ENCODE results near the gene COL11A1. TPM values are rescaled to one million over a fixed set of nuclear protein-coding genes. Genes with fewer than 3 reads are reported as not detected.
"Not testable (repeated sequence)": the region's sequence is repeated elsewhere in the genome, so short reads cannot be mapped to it uniquely, and the experiment has no call there.

Gene COL11A1
- total RNA-seq, 4 donors from 2014 or later = 0.27 to 1.3 (median 0.60) TPM

DNA sequence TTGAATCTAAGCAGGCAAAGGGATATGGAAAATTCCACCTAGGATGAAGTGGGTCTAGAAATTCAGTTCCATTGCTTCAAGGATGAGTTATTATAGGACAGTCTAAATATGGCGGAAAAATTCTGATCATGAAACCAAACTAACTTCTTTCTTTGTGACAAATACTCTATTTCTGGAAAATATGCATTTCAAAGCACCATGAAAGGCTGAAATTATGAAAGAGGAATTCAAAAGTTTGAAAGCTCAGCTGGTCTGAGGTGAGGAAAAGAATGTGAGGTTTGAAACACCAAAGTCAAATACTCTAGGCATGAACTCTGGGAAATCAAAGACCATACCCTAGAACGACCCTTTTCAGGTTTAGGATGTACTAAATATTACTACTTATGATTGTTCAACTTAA is 36.4 kb upstream of the COL11A1 start:
- intact Hi-C loops (cut with DNase I) = no loop called here
- Histone ChIP-seq H3K27me3 (no peaks in the 10 kb centered on the region), H3K9me3 (no peaks in the 10 kb centered on the region), H3K4me1 (no peaks in the 10 kb centered on the region), H3K4me3 (replicated peaks in 1 of 3) (no peak overlapping the region), H3K36me3 (no peaks in the 10 kb centered on the region), H3K27ac (no peak overlapping the region)
- TF ChIP-seq POLR2A (IDR thresholded peaks at IDR 0.05) (no peak), CTCF (IDR thresholded peaks at IDR 0.05) (no peak)
- 77 to 78% methylated on average over 2 of the region's 2 CpGs for WGBS, 2 donors
- no peak for DNase-seq

- Histone ChIP-seq H3K36me3 (no peaks in the 10 kb centered on the region), H3K27ac (no peak overlapping the region), H3K9me3 (no peaks in the 10 kb centered on the region), H3K4me1 (no peaks in the 10 kb centered on the region), H3K27me3 (no peaks in the 10 kb centered on the region), H3K4me3 (replicated peaks in 1 of 3) (no peak overlapping the region)
- no peak for TF ChIP-seq CTCF (IDR thresholded peaks at IDR 0.05)
- no peak for TF ChIP-seq POLR2A (IDR thresholded peaks at IDR 0.05)
- no peak for DNase-seq
- 59 to 60% methylated on average over 2 of the region's 2 CpGs for WGBS, 2 donors
- intact Hi-C loops (cut with DNase I) = no loop called here
Measured at GRCh38 chr1:103142461-103142860, 34.1 kb upstream of the COL11A1 start.

- no peak for DNase-seq
- H3K4me1 ChIP-seq = no peaks in the 10 kb centered on the region
Measured at GRCh38 chr1:103129796-103130195, 21.5 kb upstream of the COL11A1 start.

DNA sequence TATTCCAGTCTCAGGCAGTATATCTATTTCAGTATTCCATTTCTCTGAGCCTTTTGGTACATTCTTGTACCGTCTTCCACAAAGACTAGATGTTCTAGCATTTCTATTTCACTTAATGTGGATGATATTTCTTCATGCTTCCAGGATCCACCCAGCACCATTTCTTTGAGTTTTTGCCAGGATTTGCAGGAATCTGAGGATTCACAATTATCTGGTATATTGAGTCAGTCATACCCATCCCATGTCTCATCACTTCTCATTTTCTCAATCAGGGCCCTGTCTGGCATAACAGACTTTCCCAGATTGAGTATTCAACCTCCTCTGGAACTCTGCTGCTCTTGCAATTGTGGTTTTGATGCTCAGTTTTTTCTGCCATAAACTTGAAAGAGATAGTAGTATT is 20.9 kb upstream of the COL11A1 start:
- no peak for DNase-seq
- Histone ChIP-seq H3K36me3 (no peaks in the 10 kb centered on the region), H3K27ac (no peak overlapping the region), H3K4me3 (replicated peaks in 1 of 3) (no peak overlapping the region), H3K4me1 (no peaks in the 10 kb centered on the region), H3K27me3 (no peaks in the 10 kb centered on the region), H3K9me3 (no peaks in the 10 kb centered on the region)
- 0% methylated on average over 1 of the region's 1 CpG for WGBS, 2 donors
- TF ChIP-seq POLR2A (IDR thresholded peaks at IDR 0.05) = no peak
- no peak for TF ChIP-seq CTCF (IDR thresholded peaks at IDR 0.05)
- intact Hi-C loops (cut with DNase I) = no loop called here

More at GRCh38 chr1:103129796-103130195, 21.5 kb upstream of the COL11A1 start:
- Histone ChIP-seq H3K4me3 (replicated peaks in 1 of 3) (no peak overlapping the region), H3K27me3 (no peaks in the 10 kb centered on the region), H3K36me3 (no peaks in the 10 kb centered on the region), H3K9me3 (no peaks in the 10 kb centered on the region), H3K27ac (no peak overlapping the region)
- TF ChIP-seq POLR2A (IDR thresholded peaks at IDR 0.05) (no peak), CTCF (IDR thresholded peaks at IDR 0.05) (no peak)
- 85 to 88% methylated on average over 1 of the region's 1 CpG for WGBS, 2 donors
- intact Hi-C loops (cut with DNase I) = no loop called here

DNA sequence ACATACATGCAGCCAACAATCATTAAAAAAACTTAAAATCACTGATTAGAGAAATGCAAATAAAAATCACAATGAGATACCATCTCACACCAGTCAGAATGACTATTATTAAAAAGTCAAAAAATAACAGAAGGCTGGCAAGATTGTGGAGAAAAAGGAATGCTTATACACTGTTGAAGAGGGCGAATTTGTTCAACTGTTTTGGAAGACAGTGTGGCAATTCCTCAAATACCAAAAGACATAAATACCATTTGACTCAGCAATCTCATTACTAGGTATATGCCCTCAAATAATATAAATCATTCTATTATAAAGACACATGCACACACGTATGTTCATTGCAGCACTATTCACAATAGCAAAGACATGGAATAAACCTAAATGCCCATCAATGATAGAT is 19.9 kb upstream of the COL11A1 start:
- 78 to 91% methylated on average over 2 of the region's 2 CpGs for WGBS, 2 donors
- intact Hi-C loops (cut with DNase I); H3K9me3 ChIP-seq; H3K27me3 ChIP-seq; H3K4me3 ChIP-seq (replicated peaks in 1 of 3); H3K4me1 ChIP-seq; H3K27ac ChIP-seq; DNase-seq; H3K36me3 ChIP-seq: not testable (repeated sequence)

- Histone ChIP-seq H3K9me3 (no peaks in the 10 kb centered on the region), H3K4me1 (no peaks in the 10 kb centered on the region), H3K4me3 (replicated peaks in 1 of 3) (no peak overlapping the region), H3K36me3 (no peaks in the 10 kb centered on the region), H3K27ac (no peak overlapping the region), H3K27me3 (no peaks in the 10 kb centered on the region)
- WGBS, 2 donors = 78 to 83% methylated on average over 2 of the region's 2 CpGs
- no peak for TF ChIP-seq CTCF (IDR thresholded peaks at IDR 0.05)
- no peak for TF ChIP-seq POLR2A (IDR thresholded peaks at IDR 0.05)
- DNase-seq = no peak
- intact Hi-C loops (cut with DNase I) = no loop called here
Measured at GRCh38 chr1:103125219-103125618, 16.9 kb upstream of the COL11A1 start.
